HS-27A (cell line): ENCODE results near the gene SLC5A5.

Experiments
- DNase-seq: peaks from one replicate; pipeline ENCODE4 v3.0.0-alpha.2; 2012; ENCODE audit warnings: low read depth, missing footprints

SLC5A5 gene

GRCh38 chr19:17871878-17872250 lies at the start of gene SLC5A5:
Gene SLC5A5 (plus strand): TSS chr19:17871945. CDS start chr19:17872320, 375 bp downstream.
- DNase-seq = no peak

- DNase-seq = no peak
These were observed 47.4 kb upstream of the SLC5A5 start for GRCh38 chr19:17824339-17824738.

GRCh38 chr19:17826508-17827056 lies 45.2 kb upstream of the SLC5A5 start:
- no peak for DNase-seq

GRCh38 chr19:17829855-17830566 lies 41.7 kb upstream of the SLC5A5 start:
- DNase-seq = no peak

- no peak for DNase-seq
These were observed 41.0 kb upstream of the SLC5A5 start for GRCh38 chr19:17830567-17831418.

GRCh38 chr19:17831419-17831888 lies 40.3 kb upstream of the SLC5A5 start:
- DNase-seq = no peak

DNA sequence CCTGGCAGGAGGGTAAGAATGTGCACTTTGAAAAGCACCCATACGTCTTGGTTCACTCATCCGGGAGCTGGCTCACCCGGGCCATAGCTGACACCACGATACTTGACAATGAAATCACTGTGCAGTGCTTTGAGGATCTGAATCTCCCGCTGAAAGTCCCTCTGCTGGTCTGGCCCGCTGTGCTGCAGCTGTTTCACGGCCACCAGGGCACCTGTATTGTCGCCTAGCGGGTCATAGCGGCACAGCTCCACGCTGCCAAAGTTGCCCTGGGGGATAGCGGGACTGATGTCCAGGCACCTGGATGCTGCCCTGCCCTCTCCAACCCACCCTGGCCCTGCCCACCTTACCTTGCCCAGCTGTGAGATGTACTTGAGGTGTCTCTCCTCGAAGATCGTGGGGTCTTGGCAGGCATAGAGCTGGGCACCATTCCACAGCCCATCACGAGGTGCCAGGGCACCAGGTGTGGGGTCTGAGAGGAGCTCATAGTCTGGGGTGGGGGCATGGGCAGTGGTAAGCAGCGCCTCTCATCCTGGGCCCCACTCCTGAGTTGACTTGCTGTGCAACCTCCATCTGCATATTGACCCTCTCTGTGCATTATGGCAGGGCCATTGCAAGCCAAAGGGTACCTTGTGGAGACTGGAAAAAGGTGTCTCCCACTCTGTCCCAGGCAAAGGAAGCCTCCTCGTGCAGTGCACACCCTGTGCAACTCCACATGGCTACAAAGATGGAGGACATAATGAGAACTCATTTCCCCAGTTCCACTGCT lies 39.1 kb upstream of the SLC5A5 start:
- no peak for DNase-seq

GRCh38 chr19:17834350-17835181 lies 37.2 kb upstream of the SLC5A5 start:
- DNase-seq = no peak

DNA sequence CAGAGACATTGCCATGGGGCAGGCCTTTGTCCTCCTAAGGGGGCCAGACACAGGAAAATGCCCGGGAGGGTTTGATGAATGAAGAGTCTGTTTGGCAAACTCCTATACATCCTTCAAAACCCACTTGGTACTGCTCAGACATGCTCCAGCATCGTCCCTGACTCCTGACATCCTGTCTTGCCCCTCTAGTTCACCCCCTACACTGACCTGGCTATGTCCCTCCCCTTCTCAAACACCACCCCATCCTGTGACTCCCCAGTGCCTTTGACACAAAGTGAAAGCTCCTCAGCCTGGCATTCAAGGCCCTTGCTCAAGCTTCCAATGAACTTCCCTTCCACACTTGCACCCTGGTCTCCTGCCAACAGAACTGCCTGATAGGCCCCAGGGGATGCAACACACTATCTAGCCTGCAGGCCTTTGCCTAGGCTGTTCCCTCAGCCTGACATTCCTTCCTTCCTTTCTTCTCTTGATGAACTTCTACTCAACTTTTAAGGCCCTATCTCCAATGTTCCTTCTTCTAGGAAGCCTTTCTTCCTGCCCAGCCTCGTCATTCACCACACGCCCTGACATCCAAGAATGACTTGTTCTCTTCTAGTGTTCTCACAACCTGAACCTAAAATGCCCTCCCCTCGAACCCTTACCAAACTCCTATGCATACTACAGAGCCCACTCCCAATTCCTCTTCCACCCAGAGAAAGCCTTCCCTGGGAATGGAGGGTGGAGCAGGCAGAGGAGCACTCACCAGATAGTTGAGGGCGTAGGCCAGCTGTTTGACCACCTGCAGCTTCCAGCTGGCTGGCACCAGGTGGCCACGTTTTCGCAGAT lies 36.4 kb upstream of the SLC5A5 start:
- no peak for DNase-seq

GRCh38 chr19:17836530-17836929 lies 35.2 kb upstream of the SLC5A5 start:
- DNase-seq = no peak

- DNase-seq = no peak
These were observed 33.8 kb upstream of the SLC5A5 start for GRCh38 chr19:17837972-17838371.

DNA sequence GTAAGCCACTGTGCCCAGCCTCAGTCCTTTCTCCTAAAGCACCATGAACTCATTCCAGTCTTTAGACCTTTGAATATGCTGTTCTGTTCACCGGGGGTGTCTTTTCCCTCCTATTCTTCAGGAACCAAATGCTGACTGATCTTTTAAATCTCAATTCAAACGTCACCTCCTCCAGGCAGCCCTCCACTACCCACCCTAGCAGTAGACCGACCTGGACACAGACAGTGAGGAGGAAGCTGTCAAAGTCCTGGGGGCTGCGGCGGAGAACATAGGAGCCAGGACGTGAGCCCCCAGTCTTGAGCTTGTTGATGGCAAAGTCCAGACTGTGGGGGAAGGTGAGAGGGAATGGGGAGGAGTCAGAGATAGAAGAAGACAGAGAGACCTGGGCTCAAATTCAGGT lies 31.7 kb upstream of the SLC5A5 start:
- DNase-seq = no peak

GRCh38 chr19:17841371-17841809 lies 30.4 kb upstream of the SLC5A5 start:
- no peak for DNase-seq

DNA sequence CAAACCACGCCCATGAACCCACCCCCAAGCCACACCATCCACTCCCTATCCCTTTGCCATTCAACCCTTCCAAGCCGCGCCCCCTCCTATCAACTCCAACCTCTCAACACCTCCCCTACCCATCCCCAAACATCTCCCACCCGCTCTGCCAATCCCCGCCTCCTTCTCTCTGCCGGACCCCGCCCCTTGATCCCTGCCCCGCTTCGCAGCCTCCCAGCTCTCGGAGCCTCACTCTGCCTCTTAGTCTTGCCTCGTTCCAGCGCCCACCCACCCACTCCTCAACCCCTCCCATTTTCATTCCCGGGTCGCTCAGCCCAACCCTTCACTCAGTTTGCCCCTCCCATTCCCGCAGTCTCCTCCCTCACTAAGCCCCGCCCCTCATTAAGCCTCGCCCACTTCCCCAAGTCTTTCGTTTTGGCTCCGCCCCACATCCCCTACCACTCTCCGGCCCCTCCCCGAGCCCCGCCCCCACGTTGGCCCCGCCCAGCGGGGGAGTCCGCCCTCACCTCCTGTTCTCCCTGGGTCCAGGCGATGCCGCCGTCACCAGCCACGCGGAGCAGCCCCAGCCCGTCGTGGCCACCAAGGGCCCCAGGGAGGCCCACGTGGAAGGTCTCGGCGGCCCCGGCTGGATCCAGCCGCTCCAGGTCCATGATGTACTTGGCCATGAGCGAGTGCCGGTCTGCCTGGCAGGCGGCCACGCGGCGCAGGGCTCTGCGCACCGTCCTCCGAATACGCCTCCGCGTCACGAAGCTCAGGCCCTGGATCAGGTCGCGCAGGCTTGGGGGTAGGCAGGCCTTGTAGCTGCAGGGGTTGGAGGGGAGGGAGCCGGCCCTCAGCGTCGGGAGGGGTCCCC lies 29.7 kb upstream of the SLC5A5 start:
- no peak for DNase-seq

DNA sequence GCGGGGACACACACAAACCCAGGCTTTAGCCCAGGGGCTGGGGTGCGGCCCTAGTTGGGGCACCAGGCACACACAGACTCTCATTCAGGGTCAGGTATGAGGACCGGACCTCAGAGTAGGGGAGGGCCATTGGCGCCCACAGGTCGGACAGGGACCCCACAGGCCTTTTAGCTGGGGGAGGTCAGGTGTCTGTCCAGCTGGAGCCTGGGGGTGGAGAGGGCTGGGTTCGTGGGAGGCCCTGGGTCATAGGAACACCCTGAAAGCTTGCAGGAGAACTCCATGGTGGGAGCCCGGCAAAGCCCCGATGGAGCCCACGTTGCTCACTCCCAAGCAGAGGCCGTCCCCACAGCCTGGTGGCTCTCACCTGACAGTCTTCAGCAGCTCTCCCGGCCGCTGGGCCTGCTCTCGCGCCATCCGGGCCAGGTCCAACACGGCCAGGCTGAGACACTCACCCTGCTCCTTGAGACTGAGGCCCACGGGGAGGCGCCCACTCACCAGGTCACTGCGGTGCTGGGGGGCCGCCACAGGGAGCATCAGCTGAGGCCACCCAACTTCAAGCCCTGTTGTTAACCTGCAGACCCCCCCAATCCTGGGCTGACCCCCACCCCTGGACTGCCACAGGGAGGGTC lies 29.0 kb upstream of the SLC5A5 start:
- DNase-seq = no peak

- DNase-seq = no peak
These were observed 28.4 kb upstream of the SLC5A5 start for GRCh38 chr19:17843292-17843827.

DNA sequence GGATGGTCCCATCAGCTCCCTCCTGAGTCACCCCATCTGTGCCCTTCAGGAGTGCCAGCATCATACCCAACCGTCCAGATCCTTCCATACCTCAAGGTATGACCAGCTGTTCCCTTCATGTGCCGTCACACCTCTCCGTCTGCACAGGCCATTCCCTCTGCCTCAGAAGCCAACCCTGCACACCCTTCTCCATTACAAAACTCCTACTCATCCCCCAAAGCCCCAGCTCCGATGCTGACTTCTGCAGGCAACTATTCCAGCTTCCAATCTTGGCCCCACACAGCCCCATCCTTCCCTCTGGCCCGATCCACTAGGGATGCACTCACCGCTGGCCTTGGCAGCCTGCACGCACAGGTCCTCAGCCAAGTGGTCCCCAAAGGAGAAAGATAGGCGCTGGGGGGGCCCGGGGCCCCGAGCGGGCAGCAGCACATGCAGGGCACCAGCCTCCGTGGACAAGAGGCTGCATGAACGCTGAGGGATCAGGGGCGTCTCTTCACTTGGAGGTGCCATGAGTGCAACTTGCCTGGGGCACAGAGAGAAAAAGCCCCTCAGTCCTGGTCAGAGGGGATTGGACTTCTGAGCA lies 27.7 kb upstream of the SLC5A5 start:
- DNase-seq = no peak

- no peak for DNase-seq
These were observed 25.6 kb upstream of the SLC5A5 start for GRCh38 chr19:17846146-17846545.
